Urinary bladder (tissue), 4 donors: ENCODE data around the gene PLXNA3. TPM values are rescaled to one million over a fixed set of nuclear protein-coding genes. Genes with fewer than 3 reads are reported as not detected.

ENCODE experiments used
- DNase-seq: peaks from one replicate; pipeline ENCODE4 v3.0.0-alpha.2; 2015; ENCODE audit errors: extremely low spot score
- H3K27ac ChIP-seq: one replicate; pipeline ENCODE4 v1.5.1; 2013; ENCODE audit warnings: low read depth, mild to moderate bottlenecking, moderate library complexity
- H3K36me3 ChIP-seq: one replicate; pipeline ENCODE4 v1.6.1; 2013; ENCODE audit warnings: mild to moderate bottlenecking, moderate library complexity; ENCODE audit not compliant: insufficient read depth
- H3K4me1 ChIP-seq: one replicate; pipeline ENCODE4 v1.6.1; 2013; ENCODE audit warnings: mild to moderate bottlenecking, moderate library complexity; ENCODE audit not compliant: insufficient read depth
- H3K4me3 ChIP-seq: one replicate; pipeline ENCODE4 v1.5.1; 2013; ENCODE audit warnings: low read depth, low read length
- WGBS: extraction: QIAGEN DNeasy Blood & Tissue Kit; methylation state at CpG from one replicate; pipeline ENCODE4 v1.1.7; 2013; 5-methylcytosine and 5-hydroxymethylcytosine counted together
- polyA plus RNA-seq: library from polyadenylated mRNA; stranded (reverse); fragments of 200-250 nt; gene quantifications from one replicate; pipeline ENCODE4 v1.2.3, GENCODE V29; 2013
- total RNA-seq: library from RNA; depleted of rRNA; stranded (reverse); fragments of >200 nt; gene quantifications from one replicate; pipeline ENCODE4 v1.2.3, GENCODE V29; 2014
- donor health status: healthy with polysubstance abuse.
- donor health status: healthy.

Gene PLXNA3
- total and polyA plus RNA-seq, 2 donors: 10.1 to 17.3 TPM

- Histone ChIP-seq H3K4me3 (no peak overlapping the region), H3K4me1 (no peaks in the 10 kb centered on the region), H3K27ac (no peak overlapping the region), H3K36me3 (no peaks in the 10 kb centered on the region)
- WGBS: 88% methylated on average over 23 of the region's 23 CpGs
- no peak for DNase-seq
Measured at GRCh38 chrX:154470914-154471568, 13.0 kb downstream of the PLXNA3 start.

- no peak for DNase-seq
- WGBS: 86% methylated on average over 23 of the region's 23 CpGs
- H3K27ac ChIP-seq: no peak overlapping the region
- no peaks in the 10 kb centered on the region for H3K36me3 ChIP-seq
- H3K4me3 ChIP-seq: no peak overlapping the region
- H3K4me1 ChIP-seq: no peaks in the 10 kb centered on the region
Measured at GRCh38 chrX:154471839-154472684, 14.0 kb downstream of the PLXNA3 start.

GRCh38 chrX:154472685-154473632 is 14.9 kb downstream of the PLXNA3 start:
- WGBS: 80% methylated on average over 28 of the region's 28 CpGs
- no peak for DNase-seq
- Histone ChIP-seq H3K36me3 (no peaks in the 10 kb centered on the region), H3K4me3 (no peak overlapping the region), H3K27ac (no peak overlapping the region), H3K4me1 (no peaks in the 10 kb centered on the region)

- Histone ChIP-seq H3K36me3 (no peaks in the 10 kb centered on the region), H3K27ac (no peak overlapping the region), H3K4me3 (no peak overlapping the region), H3K4me1 (no peaks in the 10 kb centered on the region)
- DNase-seq: no peak
- 85% methylated on average over 7 of the region's 7 CpGs for WGBS
Measured at GRCh38 chrX:154473683-154474082, 15.6 kb downstream of the PLXNA3 start.

GRCh38 chrX:154476821-154477220 is 18.7 kb downstream of the PLXNA3 start:
- H3K36me3 ChIP-seq: no peaks in the 10 kb centered on the region
- no peak overlapping the region for H3K4me3 ChIP-seq
- H3K4me1 ChIP-seq: no peaks in the 10 kb centered on the region
- DNase-seq: no peak
- WGBS: 71% methylated on average over 8 of the region's 8 CpGs
- no peak overlapping the region for H3K27ac ChIP-seq

GRCh38 chrX:154477891-154478477 is 19.9 kb downstream of the PLXNA3 start:
- H3K4me3 ChIP-seq: peak overlapping the region; percentile 51

GRCh38 chrX:154478728-154479622 is 20.9 kb downstream of the PLXNA3 start, which contains the start of gene LAGE3:
TSS of gene LAGE3 (minus strand) at chrX:154479281. CDS start at chrX:154478915, 366 bp downstream.
- H3K36me3 ChIP-seq: peaks cover 1% of the 10 kb centered on the region
- peak; percentile 52 for DNase-seq
- peak within 1 kb of the TSS; percentile 50 for H3K27ac ChIP-seq
- 3% methylated on average over 83 of the region's 85 CpGs for WGBS
- H3K4me3 ChIP-seq: peak within 1 kb of the TSS; percentile 51
- H3K4me1 ChIP-seq: no peaks in the 10 kb centered on the region

More at GRCh38 chrX:154477891-154478477, 19.9 kb downstream of the PLXNA3 start:
- Histone ChIP-seq H3K36me3 (no peaks in the 10 kb centered on the region), H3K4me1 (no peaks in the 10 kb centered on the region), H3K27ac (peak overlapping the region; percentile 50)
- WGBS: 51% methylated on average over 24 of the region's 24 CpGs
- no peak for DNase-seq

- Histone ChIP-seq H3K27ac (no peak overlapping the region), H3K36me3 (peaks cover 1% of the 10 kb centered on the region), H3K4me1 (no peaks in the 10 kb centered on the region), H3K4me3 (no peak overlapping the region)
- no peak for DNase-seq
- 91% methylated on average over 5 of the region's 5 CpGs for WGBS
Measured at GRCh38 chrX:154481195-154481594, 23.1 kb downstream of the PLXNA3 start.

GRCh38 chrX:154481911-154482601 is 24.0 kb downstream of the PLXNA3 start:
- no peak overlapping the region for H3K27ac ChIP-seq
- H3K4me1 ChIP-seq: no peaks in the 10 kb centered on the region
- DNase-seq: no peak
- 77% methylated on average over 14 of the region's 14 CpGs for WGBS
- H3K4me3 ChIP-seq: no peak overlapping the region
- peaks cover 1% of the 10 kb centered on the region for H3K36me3 ChIP-seq

GRCh38 chrX:154482786-154483185 is 24.7 kb downstream of the PLXNA3 start:
- Histone ChIP-seq H3K4me3 (no peak overlapping the region), H3K4me1 (no peaks in the 10 kb centered on the region), H3K27ac (no peak overlapping the region), H3K36me3 (peaks cover 1% of the 10 kb centered on the region)
- WGBS: 70% methylated on average over 7 of the region's 7 CpGs
- DNase-seq: no peak

GRCh38 chrX:154483325-154483724 is 25.2 kb downstream of the PLXNA3 start:
- Histone ChIP-seq H3K4me1 (no peaks in the 10 kb centered on the region), H3K4me3 (no peak overlapping the region), H3K27ac (no peak overlapping the region), H3K36me3 (peaks cover 1% of the 10 kb centered on the region)
- WGBS: 84% methylated on average over 7 of the region's 7 CpGs
- DNase-seq: no peak
